NB4 (cell line): ENCODE results near the gene UNC13C.

Experiments used
- POLR2A ChIP-seq: IDR thresholded peaks from 2 replicates; pipeline ENCODE4 v1.6.1; 2011; ENCODE audit warnings: mild to moderate bottlenecking; ENCODE audit not compliant: insufficient read length; ENCODE audit errors: extremely low read depth
- TF ChIP-seq, protein P1 (sequence below): IDR thresholded peaks from one replicate; pipeline ENCODE4 v1.5.1; 2012; ENCODE audit warnings: low read depth, low read length

DNA sequence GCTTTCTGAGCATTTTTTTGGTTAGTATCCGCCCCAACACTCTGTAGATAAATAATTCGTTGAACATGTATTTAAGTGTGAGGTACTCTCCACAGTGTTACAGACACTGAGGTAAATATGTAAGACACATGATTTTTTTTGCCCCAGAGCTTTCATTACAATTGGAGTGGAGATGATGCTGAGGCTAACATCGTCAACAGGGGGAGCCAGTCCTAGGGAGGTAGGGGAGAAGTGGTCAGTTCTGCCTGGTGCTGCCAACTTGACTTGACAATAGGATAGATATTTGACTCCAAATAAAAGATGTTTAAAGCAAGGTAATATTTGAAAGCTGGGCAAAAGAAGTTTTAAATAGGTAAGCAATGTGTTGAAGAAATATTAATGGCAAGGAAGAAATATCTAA is 295.7 kb downstream of the UNC13C start:
- TF ChIP-seq, protein P1, sequence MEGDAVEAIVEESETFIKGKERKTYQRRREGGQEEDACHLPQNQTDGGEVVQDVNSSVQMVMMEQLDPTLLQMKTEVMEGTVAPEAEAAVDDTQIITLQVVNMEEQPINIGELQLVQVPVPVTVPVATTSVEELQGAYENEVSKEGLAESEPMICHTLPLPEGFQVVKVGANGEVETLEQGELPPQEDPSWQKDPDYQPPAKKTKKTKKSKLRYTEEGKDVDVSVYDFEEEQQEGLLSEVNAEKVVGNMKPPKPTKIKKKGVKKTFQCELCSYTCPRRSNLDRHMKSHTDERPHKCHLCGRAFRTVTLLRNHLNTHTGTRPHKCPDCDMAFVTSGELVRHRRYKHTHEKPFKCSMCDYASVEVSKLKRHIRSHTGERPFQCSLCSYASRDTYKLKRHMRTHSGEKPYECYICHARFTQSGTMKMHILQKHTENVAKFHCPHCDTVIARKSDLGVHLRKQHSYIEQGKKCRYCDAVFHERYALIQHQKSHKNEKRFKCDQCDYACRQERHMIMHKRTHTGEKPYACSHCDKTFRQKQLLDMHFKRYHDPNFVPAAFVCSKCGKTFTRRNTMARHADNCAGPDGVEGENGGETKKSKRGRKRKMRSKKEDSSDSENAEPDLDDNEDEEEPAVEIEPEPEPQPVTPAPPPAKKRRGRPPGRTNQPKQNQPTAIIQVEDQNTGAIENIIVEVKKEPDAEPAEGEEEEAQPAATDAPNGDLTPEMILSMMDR: peak; percentile 56
- TF ChIP-seq POLR2A: no peak
